ENCODE measurements around the gene RUNX2. TPM values are rescaled to one million over a fixed set of nuclear protein-coding genes. Genes with fewer than 3 reads are reported as not detected.
"Not testable (repeated sequence)": the region's sequence is repeated elsewhere in the genome, so short reads cannot be mapped to it uniquely, and the experiment has no call there.

Gene RUNX2
- polyA plus RNA-seq, 1 donor, result 0.66 TPM

GRCh38 chr6:45647341-45648261, 319.5 kb downstream of the RUNX2 start:
- DNase-seq (ENCODE audit: low read depth), result no peak

- no peak for DNase-seq (ENCODE audit: low read depth)
Observed at GRCh38 chr6:45648262-45648620, 320.1 kb downstream of the RUNX2 start.

- no peak for DNase-seq (ENCODE audit: low read depth)
Observed at GRCh38 chr6:45650524-45651135, 322.5 kb downstream of the RUNX2 start.

- no peak for DNase-seq (ENCODE audit: low read depth)
Observed at GRCh38 chr6:45651301-45651700, 323.2 kb downstream of the RUNX2 start.

- DNase-seq (ENCODE audit: low read depth), result no peak
Observed at GRCh38 chr6:45652416-45652815, 324.3 kb downstream of the RUNX2 start.

- no peak for DNase-seq (ENCODE audit: low read depth)
Observed at GRCh38 chr6:45653117-45653883, 325.2 kb downstream of the RUNX2 start.

GRCh38 chr6:45654673-45655072, 326.5 kb downstream of the RUNX2 start:
- DNase-seq (ENCODE audit: low read depth), result no peak

GRCh38 chr6:45655745-45656476, 327.8 kb downstream of the RUNX2 start:
- no peak for DNase-seq (ENCODE audit: low read depth)

GRCh38 chr6:45657226-45657625, 329.1 kb downstream of the RUNX2 start:
- DNase-seq (ENCODE audit: low read depth), result no peak

GRCh38 chr6:45658400-45658799, 330.3 kb downstream of the RUNX2 start:
- no peak for DNase-seq (ENCODE audit: low read depth)

- DNase-seq (ENCODE audit: low read depth), result no peak
Observed at GRCh38 chr6:45658958-45659357, 330.8 kb downstream of the RUNX2 start.

- no peak for DNase-seq (ENCODE audit: low read depth)
Observed at GRCh38 chr6:45661661-45662060, 333.5 kb downstream of the RUNX2 start.

GRCh38 chr6:45663251-45664221, 335.4 kb downstream of the RUNX2 start:
- DNase-seq (ENCODE audit: low read depth), result no peak

GRCh38 chr6:45664707-45665106, 336.6 kb downstream of the RUNX2 start:
- no peak for DNase-seq (ENCODE audit: low read depth)

GRCh38 chr6:45665859-45666258, 337.7 kb downstream of the RUNX2 start:
- no peak for DNase-seq (ENCODE audit: low read depth)

- no peak for DNase-seq (ENCODE audit: low read depth)
Observed at GRCh38 chr6:45666846-45667245, 338.7 kb downstream of the RUNX2 start.

GRCh38 chr6:45667300-45667699, 339.2 kb downstream of the RUNX2 start:
- no peak for DNase-seq (ENCODE audit: low read depth)

GRCh38 chr6:45667766-45668165, 339.6 kb downstream of the RUNX2 start:
- DNase-seq (ENCODE audit: low read depth), result no peak

GRCh38 chr6:45668705-45669104, 340.6 kb downstream of the RUNX2 start:
- DNase-seq (ENCODE audit: low read depth), result no peak

- DNase-seq (ENCODE audit: low read depth), result not testable (repeated sequence)
Observed at GRCh38 chr6:45673167-45673566, 345.0 kb downstream of the RUNX2 start.

- DNase-seq (ENCODE audit: low read depth), result not testable (repeated sequence)
Observed at GRCh38 chr6:45675166-45675565, 347.0 kb downstream of the RUNX2 start.

Data from forelimb muscle (tissue), 1 donor.